ENCODE results near the gene SEMA5A.

The SEMA5A gene

GRCh38 chr5:9197881-9198260, 348.0 kb downstream of the SEMA5A start:
- no peak for DNase-seq (ENCODE audit: low read depth in 1 of 2, low spot score in 1 of 2)
- H3K27me3 ChIP-seq (ENCODE audit: insufficient read depth, poor library complexity, severe bottlenecking): no peaks in the 10 kb centered on the region
- H3K27ac ChIP-seq (replicated peaks): no peak overlapping the region
- H3K4me3 ChIP-seq (replicated peaks; ENCODE audit: insufficient read depth, low read length): no peak overlapping the region
- TF ChIP-seq CTCF (IDR thresholded peaks at IDR 0.05; ENCODE audit: insufficient read depth, low read length): no peak
- TF ChIP-seq POLR2AphosphoS5 (IDR thresholded peaks at IDR 0.05; ENCODE audit: low read depth): no peak
- TF ChIP-seq REST (IDR thresholded peaks at IDR 0.05; ENCODE audit: insufficient replicate concordance, low read depth): no peak
- no peak for TF ChIP-seq SPI1 (IDR thresholded peaks at IDR 0.05; ENCODE audit: borderline replicate concordance, low read depth)
- TF ChIP-seq GABPA (IDR thresholded peaks at IDR 0.05; ENCODE audit: low read depth): no peak

GRCh38 chr5:9196403-9197227, 349.3 kb downstream of the SEMA5A start:
- no peak overlapping the region for H3K4me3 ChIP-seq (replicated peaks; ENCODE audit: insufficient read depth, low read length)
- no peaks in the 10 kb centered on the region for H3K27me3 ChIP-seq (ENCODE audit: insufficient read depth, poor library complexity, severe bottlenecking)
- TF ChIP-seq POLR2AphosphoS5 (IDR thresholded peaks at IDR 0.05; ENCODE audit: low read depth): no peak
- TF ChIP-seq SPI1 (IDR thresholded peaks at IDR 0.05; ENCODE audit: borderline replicate concordance, low read depth): no peak
- no peak for TF ChIP-seq REST (IDR thresholded peaks at IDR 0.05; ENCODE audit: insufficient replicate concordance, low read depth)
- no peak for TF ChIP-seq CTCF (IDR thresholded peaks at IDR 0.05; ENCODE audit: insufficient read depth, low read length)
- TF ChIP-seq GABPA (IDR thresholded peaks at IDR 0.05; ENCODE audit: low read depth): no peak
- no peak for DNase-seq (ENCODE audit: low read depth in 1 of 2, low spot score in 1 of 2)
- no peak overlapping the region for H3K27ac ChIP-seq (replicated peaks)

GRCh38 chr5:9194509-9194908, 351.4 kb downstream of the SEMA5A start:
- no peak overlapping the region for H3K4me3 ChIP-seq (replicated peaks; ENCODE audit: insufficient read depth, low read length)
- H3K27ac ChIP-seq (replicated peaks): no peak overlapping the region
- no peak for TF ChIP-seq POLR2AphosphoS5 (IDR thresholded peaks at IDR 0.05; ENCODE audit: low read depth)
- no peak for TF ChIP-seq REST (IDR thresholded peaks at IDR 0.05; ENCODE audit: insufficient replicate concordance, low read depth)
- no peak for TF ChIP-seq GABPA (IDR thresholded peaks at IDR 0.05; ENCODE audit: low read depth)
- H3K27me3 ChIP-seq (ENCODE audit: insufficient read depth, poor library complexity, severe bottlenecking): no peaks in the 10 kb centered on the region
- no peak for DNase-seq (ENCODE audit: low read depth in 1 of 2, low spot score in 1 of 2)
